ENCODE measurements around the gene THBS2.
"Not testable (repeated sequence)": the region's sequence is repeated elsewhere in the genome, so short reads cannot be mapped to it uniquely, and the experiment has no call there.

The THBS2 gene

DNA sequence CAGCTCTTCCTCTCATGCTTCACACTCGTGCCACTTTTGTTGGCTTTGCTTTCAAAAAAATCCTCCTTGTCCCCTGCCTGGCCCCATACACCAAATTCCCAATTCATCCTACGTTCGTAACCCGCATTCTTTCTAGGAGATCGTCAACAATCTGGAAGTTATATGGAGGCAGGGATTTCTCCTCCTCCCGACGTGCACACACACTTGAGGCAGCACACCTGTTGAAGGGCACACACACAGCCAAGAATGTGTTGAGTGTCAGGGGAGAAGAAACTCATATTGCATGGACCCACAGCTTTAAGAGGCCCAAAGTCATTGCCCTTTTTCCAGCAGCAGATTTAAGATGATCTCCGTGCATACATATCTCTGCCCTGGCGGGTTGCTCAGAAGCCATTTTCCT lies 28.9 kb downstream of the THBS2 start:
- ATAC-seq (replicated peaks) (no peak), DNase-seq (no peak)
- Mint-ChIP-seq H3K36me3 (no peaks in the 10 kb centered on the region), H3K9me3 (peaks cover 0 to 3% of the 10 kb centered on the region in 2 donors), H3K4me3 (no peak overlapping the region), H3K4me1 (peaks cover 0 to 1% of the 10 kb centered on the region in 2 donors), H3K27me3 (peaks cover 13 to 14% of the 10 kb centered on the region in 2 donors), H3K27ac (no peak overlapping the region)

DNA sequence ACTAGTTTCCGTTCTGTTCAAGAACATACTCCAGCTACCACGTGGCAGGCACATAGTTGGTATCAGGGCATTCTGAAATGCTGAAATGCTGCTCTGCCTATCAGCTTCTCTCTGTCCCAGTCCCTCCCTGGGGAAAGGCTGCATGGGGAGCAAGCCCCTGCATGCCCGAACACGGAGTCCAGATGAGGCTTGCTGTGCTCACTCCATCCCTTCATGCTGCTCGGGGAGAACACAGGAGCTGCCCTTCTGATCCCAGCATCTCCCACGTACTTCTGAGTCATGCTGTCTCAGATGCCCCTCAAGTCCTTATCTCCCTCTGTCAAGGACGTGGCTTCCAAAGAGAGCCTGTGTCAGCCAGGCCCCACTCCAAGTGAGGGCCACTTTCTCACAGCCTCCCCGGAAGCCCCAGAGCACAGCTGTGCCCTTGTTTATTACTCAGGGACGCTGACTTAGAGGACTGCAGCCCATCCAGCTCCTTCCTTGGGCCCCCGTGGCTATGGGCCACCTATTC lies 29.4 kb downstream of the THBS2 start:
- Mint-ChIP-seq H3K4me3 (no peak overlapping the region), H3K27ac (no peak overlapping the region), H3K4me1 (no peaks in the 10 kb centered on the region), H3K27me3 (peaks cover 13 to 14% of the 10 kb centered on the region in 2 donors), H3K9me3 (peaks cover under 1 to 3% of the 10 kb centered on the region in 2 donors), H3K36me3 (peaks cover under 1 to 1% of the 10 kb centered on the region in 2 donors)
- ATAC-seq (replicated peaks) (no peak), DNase-seq (no peak)

GRCh38 chr6:169223006-169223405 lies 30.6 kb downstream of the THBS2 start:
- Mint-ChIP-seq H3K4me1 (no peaks in the 10 kb centered on the region), H3K4me3 (no peak overlapping the region), H3K27ac (no peak overlapping the region), H3K27me3 (peaks cover 14 to 19% of the 10 kb centered on the region in 2 donors), H3K9me3 (peaks cover 10 to 14% of the 10 kb centered on the region in 2 donors), H3K36me3 (peaks cover 1 to 12% of the 10 kb centered on the region in 2 donors)
- no peak for DNase-seq
- no peak for ATAC-seq (replicated peaks)

- no peak overlapping the region for H3K4me3 Mint-ChIP-seq
- no peaks in the 10 kb centered on the region for H3K4me1 Mint-ChIP-seq
- ATAC-seq (replicated peaks) (no peak), DNase-seq (no peak)
- H3K27me3 Mint-ChIP-seq: peaks cover 14 to 19% of the 10 kb centered on the region in 2 donors
- peaks cover 11 to 20% of the 10 kb centered on the region in 2 donors for H3K9me3 Mint-ChIP-seq
- H3K27ac Mint-ChIP-seq: no peak overlapping the region
- H3K36me3 Mint-ChIP-seq: peaks cover 1 to 14% of the 10 kb centered on the region in 2 donors
Observed at GRCh38 chr6:169222126-169222525, 31.5 kb downstream of the THBS2 start.

DNA sequence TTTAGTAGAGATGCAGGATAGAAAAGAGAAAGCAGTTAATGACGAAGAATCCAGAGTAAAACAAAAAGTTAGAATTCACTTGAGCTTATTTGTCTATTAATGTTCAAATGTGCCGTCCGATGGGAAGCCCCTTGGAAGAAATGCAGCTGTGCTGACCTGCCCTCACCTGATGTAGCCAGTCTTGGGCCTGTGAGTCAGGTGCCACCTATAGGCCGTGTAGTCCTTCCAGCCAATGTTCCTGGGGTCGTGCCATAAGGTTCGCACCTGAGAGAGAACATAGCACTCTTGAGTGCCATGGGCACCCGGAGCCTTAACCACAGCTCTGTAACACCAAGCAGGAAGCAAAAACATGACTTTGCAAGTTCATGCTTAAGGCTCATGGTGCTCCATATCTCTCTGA lies 32.4 kb downstream of the THBS2 start:
- Mint-ChIP-seq H3K36me3 (peaks cover 1 to 15% of the 10 kb centered on the region in 2 donors), H3K4me1 (no peaks in the 10 kb centered on the region), H3K27me3 (peaks cover 8 to 14% of the 10 kb centered on the region in 2 donors), H3K4me3 (no peak overlapping the region), H3K9me3 (peaks cover 11 to 20% of the 10 kb centered on the region in 2 donors), H3K27ac (no peak overlapping the region)
- DNase-seq (no peak), ATAC-seq (replicated peaks) (no peak)

DNA sequence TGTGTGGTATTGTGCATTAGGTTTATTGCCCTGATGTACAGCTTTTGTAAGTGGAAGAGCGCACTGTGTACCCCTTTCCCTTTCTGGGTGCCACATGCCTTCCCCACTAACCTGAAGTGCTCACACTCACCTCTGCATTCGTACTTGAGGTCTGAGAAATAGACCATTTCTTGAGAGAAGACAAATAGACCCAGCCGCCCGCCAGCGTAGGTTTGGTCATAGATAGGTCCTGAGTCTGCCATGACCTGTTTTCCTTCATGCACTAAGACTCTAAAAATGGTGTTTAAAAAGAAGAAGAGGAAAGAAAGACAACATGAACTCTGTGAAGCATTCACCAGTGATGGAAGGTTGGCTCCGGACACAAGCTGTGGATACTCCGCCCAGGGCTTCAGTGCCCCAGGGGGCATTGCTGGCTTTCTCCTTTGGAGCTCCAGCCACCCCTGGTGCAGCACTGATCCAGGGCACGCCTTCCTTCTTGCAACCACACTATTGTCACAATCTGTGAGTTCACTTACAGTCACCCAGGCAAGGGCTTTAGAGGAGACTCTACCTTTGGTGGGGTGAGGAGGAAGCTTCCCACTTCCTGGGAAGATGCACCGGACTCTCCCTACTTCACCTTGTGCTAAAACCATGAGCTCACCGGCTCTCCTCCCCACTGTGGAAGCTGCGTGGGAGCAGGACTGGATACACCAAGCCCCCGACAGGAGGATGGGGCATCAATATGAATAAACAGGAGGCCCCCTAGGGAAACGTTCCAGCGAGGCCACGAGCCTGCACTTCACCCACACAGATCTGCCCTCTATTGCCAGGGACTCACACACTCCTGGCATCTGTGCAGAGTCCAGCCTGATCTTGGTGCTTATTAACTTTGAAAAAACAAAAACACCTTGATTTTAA lies 33.3 kb downstream of the THBS2 start:
- DNase-seq: no peak
- H3K27ac Mint-ChIP-seq: no peak overlapping the region
- H3K4me1 Mint-ChIP-seq: no peaks in the 10 kb centered on the region
- no peak for ATAC-seq (replicated peaks)
- H3K9me3 Mint-ChIP-seq: peaks cover 11 to 20% of the 10 kb centered on the region in 2 donors
- peaks cover 8 to 14% of the 10 kb centered on the region in 2 donors for H3K27me3 Mint-ChIP-seq
- H3K4me3 Mint-ChIP-seq: no peak overlapping the region
- H3K36me3 Mint-ChIP-seq: peaks cover 6 to 20% of the 10 kb centered on the region in 2 donors

GRCh38 chr6:169217972-169218371 lies 35.7 kb downstream of the THBS2 start:
- H3K27ac Mint-ChIP-seq: no peak overlapping the region
- H3K36me3 Mint-ChIP-seq: peaks cover 10 to 27% of the 10 kb centered on the region in 2 donors
- DNase-seq (no peak), ATAC-seq (replicated peaks) (no peak)
- H3K4me1 Mint-ChIP-seq: no peaks in the 10 kb centered on the region
- no peak overlapping the region for H3K4me3 Mint-ChIP-seq
- H3K9me3 Mint-ChIP-seq: peaks cover 11 to 17% of the 10 kb centered on the region in 2 donors
- peaks cover 0 to 6% of the 10 kb centered on the region in 2 donors for H3K27me3 Mint-ChIP-seq

GRCh38 chr6:169216830-169217229 lies 36.8 kb downstream of the THBS2 start:
- ATAC-seq (replicated peaks) (no peak), DNase-seq (no peak)
- Mint-ChIP-seq H3K9me3 (peaks cover 14 to 20% of the 10 kb centered on the region in 2 donors), H3K27ac (no peak overlapping the region), H3K4me1 (peaks cover 4 to 7% of the 10 kb centered on the region in 2 donors), H3K27me3 (peaks cover 0 to 6% of the 10 kb centered on the region in 2 donors), H3K36me3 (peaks cover 11 to 28% of the 10 kb centered on the region in 2 donors), H3K4me3 (no peak overlapping the region)

GRCh38 chr6:169215201-169215681 lies 38.4 kb downstream of the THBS2 start:
- DNase-seq: no peak
- H3K27ac Mint-ChIP-seq: no peak overlapping the region
- H3K36me3 Mint-ChIP-seq: peaks cover 14 to 33% of the 10 kb centered on the region in 2 donors
- H3K4me3 Mint-ChIP-seq: no peak overlapping the region
- H3K4me1 Mint-ChIP-seq: peaks cover 4 to 9% of the 10 kb centered on the region in 2 donors
- no peak for ATAC-seq (replicated peaks)
- H3K27me3 Mint-ChIP-seq: peaks cover 0 to 6% of the 10 kb centered on the region in 2 donors
- H3K9me3 Mint-ChIP-seq: peaks cover 16 to 21% of the 10 kb centered on the region in 2 donors

DNA sequence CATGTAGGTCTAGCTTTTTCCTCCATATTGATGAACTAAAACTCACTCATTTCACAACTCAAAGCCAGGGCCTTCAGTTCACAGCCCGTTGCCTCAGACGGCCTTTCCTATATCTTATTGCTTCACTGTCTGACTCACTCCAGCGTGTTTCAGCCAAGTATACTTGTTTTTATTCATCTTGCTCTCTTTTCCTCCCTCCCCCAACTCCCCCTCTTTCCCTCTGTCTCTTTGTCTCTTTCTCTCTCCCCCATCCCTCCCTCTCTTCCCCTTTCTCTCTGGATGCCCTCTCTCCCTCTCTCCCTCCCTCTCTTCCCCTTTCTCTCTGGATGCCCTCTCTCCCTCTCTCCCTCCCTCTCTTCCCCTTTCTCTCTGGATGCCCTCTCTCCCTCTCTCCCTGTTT lies 38.9 kb downstream of the THBS2 start:
- H3K4me1 Mint-ChIP-seq; DNase-seq; H3K27me3 Mint-ChIP-seq; H3K27ac Mint-ChIP-seq; ATAC-seq (replicated peaks); H3K4me3 Mint-ChIP-seq: not testable (repeated sequence)
- Mint-ChIP-seq H3K36me3 (peaks cover 14 to 33% of the 10 kb centered on the region in 2 donors), H3K9me3 (peaks cover 18 to 21% of the 10 kb centered on the region in 2 donors)

DNA sequence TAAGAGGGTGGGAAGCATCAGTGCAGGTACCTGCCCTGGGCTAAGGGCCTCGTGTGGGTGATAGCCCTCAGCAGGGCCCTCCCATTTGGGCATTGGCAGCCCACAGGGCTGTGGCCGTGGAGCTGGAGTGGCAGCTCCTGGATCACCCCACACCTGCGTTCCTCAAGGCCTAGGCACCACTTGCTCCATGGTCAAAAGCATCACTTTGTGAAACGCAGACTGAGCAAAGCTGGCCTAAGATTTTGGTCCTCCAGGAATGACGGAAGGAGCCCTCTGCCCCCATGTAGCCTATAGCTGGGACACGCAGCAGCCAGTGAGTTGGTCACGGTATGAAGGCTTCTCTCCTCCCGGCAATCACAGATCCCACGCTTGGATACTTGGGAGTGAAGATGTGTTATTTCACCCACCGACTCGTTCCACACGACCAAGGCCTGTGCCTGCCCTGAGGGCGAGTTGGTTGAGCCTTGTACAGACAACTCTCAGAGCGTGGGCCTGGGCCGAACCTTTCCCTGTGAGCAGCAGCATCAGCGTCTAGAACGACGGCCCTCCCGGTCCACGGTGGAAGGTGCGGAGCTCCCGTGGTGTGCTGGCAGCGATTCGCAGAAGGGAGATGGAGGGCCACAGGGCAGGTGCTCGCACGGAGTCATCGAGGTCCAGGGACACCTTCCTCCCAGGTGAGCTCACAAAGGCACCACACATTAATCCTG lies 39.7 kb downstream of the THBS2 start:
- Mint-ChIP-seq H3K27ac (no peak overlapping the region), H3K36me3 (peaks cover 13 to 30% of the 10 kb centered on the region in 2 donors), H3K4me3 (no peak overlapping the region), H3K27me3 (peaks cover 0 to 4% of the 10 kb centered on the region in 2 donors), H3K9me3 (peaks cover 16 to 20% of the 10 kb centered on the region in 2 donors), H3K4me1 (peaks cover 4 to 9% of the 10 kb centered on the region in 2 donors)
- ATAC-seq (replicated peaks): no peak
- DNase-seq: no peak

GRCh38 chr6:169212897-169213813 lies 40.5 kb downstream of the THBS2 start:
- ATAC-seq (replicated peaks) (peak; percentile 100), DNase-seq (peak; percentile 92)
- Mint-ChIP-seq H3K36me3 (peaks cover 13 to 28% of the 10 kb centered on the region in 2 donors), H3K27me3 (no peaks in the 10 kb centered on the region), H3K4me1 (peaks cover 4 to 9% of the 10 kb centered on the region in 2 donors), H3K9me3 (peaks cover 12 to 15% of the 10 kb centered on the region in 2 donors), H3K27ac (peak overlapping the region; percentile 71), H3K4me3 (peak overlapping the region; percentile 79 to 84)

GRCh38 chr6:169212436-169212835 lies 41.2 kb downstream of the THBS2 start:
- Mint-ChIP-seq H3K4me3 (peak overlapping the region in 1 of 2 donors; percentile 28), H3K9me3 (peaks cover 12 to 14% of the 10 kb centered on the region in 2 donors), H3K36me3 (peaks cover 17 to 30% of the 10 kb centered on the region in 2 donors), H3K4me1 (peaks cover 4 to 9% of the 10 kb centered on the region in 2 donors), H3K27ac (no peak overlapping the region), H3K27me3 (no peaks in the 10 kb centered on the region)
- ATAC-seq (replicated peaks): no peak
- no peak for DNase-seq

Measured in stimulated activated naive B cell treated with anti-CD40 and anti-IgM and Interleukin-4, amounts not matched to agents 10 μg/mL and 1 μg/mL and 100 μg/mL, for 72 hours (primary cell).